Activated T-helper 1 cell treated with anti-CD3 and anti-CD28 coated beads, Interleukin-12 subunit alpha, Interleukin-12 subunit beta, Interleukin-2, Interleukin-4 antibody, amounts not matched to agents 30 ng/mL and 10 ng/mL and 1 ng/mL, durations not matched to agents 14 hours and 24 hours and 36 hours (primary cell): Measurements from ENCODE around the gene SNTB2. TPM values are rescaled to one million over a fixed set of nuclear protein-coding genes. Genes with fewer than 3 reads are reported as not detected.

Experiments
- DNase-seq: peaks from one replicate; pipeline ENCODE4 v3.0.0; 2021; ENCODE audit warnings: low spot score
- H3K27ac Mint-ChIP-seq: one replicate; pipeline ENCODE4 v1.8.0; 2021; ENCODE audit warnings: mild to moderate bottlenecking, mixed read lengths
- H3K27me3 Mint-ChIP-seq: one replicate; pipeline ENCODE4 v1.8.0; 2022; ENCODE audit warnings: mild to moderate bottlenecking, moderate library complexity, mixed read lengths; ENCODE audit not compliant: insufficient read depth
- H3K36me3 Mint-ChIP-seq: one replicate; pipeline ENCODE4 v1.8.0; 2021; ENCODE audit warnings: low read depth, mixed read lengths
- H3K4me1 Mint-ChIP-seq: one replicate; pipeline ENCODE4 v1.8.0; 2021; ENCODE audit warnings: low read depth, mixed read lengths
- H3K4me3 Mint-ChIP-seq: one replicate; pipeline ENCODE4 v1.8.0; 2021; ENCODE audit warnings: mild to moderate bottlenecking, moderate library complexity, mixed read lengths
- H3K9me3 Mint-ChIP-seq: one replicate; pipeline ENCODE4 v1.8.0; 2021; ENCODE audit warnings: mixed read lengths
- intact Hi-C: fragments of 100-400 bp; cut with micrococcal nuclease; formaldehyde crosslinking; loops from one replicate; pipeline ENCODE4 v1.15.1; 2024
- total RNA-seq: library from RNA; stranded (reverse); gene quantifications from 2 replicates; pipeline ENCODE4 v1.2.3, GENCODE V29; 2022

Gene SNTB2
- total RNA-seq, 1 donor from 2014 or later, result 29.4 TPM

DNA sequence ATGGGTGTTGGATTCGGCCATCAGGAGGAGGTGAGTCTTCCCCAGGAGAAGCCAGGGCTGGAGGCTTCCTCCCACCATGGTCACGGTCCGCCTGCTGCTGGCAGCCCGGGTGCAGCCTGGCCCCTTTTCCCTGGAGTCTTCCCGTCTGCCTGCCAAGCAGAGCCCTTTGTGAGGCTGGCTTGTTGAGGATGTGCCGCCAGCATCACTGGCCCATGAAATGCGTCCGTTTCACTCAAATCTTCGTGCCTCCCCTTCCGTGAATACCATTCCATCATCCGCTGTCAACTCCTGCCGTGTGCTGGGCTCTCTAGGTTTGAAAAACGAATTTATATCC is 133.7 kb downstream of the SNTB2 start:
- H3K4me1 Mint-ChIP-seq, result peaks cover 15% of the 10 kb centered on the region
- H3K27ac Mint-ChIP-seq, result no peak overlapping the region
- no peak for DNase-seq
- no peaks in the 10 kb centered on the region for H3K27me3 Mint-ChIP-seq
- peaks cover 42% of the 10 kb centered on the region for H3K36me3 Mint-ChIP-seq
- no peaks in the 10 kb centered on the region for H3K9me3 Mint-ChIP-seq
- intact Hi-C loops, result no loop called here
- H3K4me3 Mint-ChIP-seq, result no peak overlapping the region

GRCh38 chr16:69321080-69321479 is 134.1 kb downstream of the SNTB2 start:
- Mint-ChIP-seq H3K27me3 (no peaks in the 10 kb centered on the region), H3K27ac (no peak overlapping the region), H3K36me3 (peaks cover 42% of the 10 kb centered on the region), H3K4me3 (no peak overlapping the region), H3K4me1 (peaks cover 16% of the 10 kb centered on the region), H3K9me3 (no peaks in the 10 kb centered on the region)
- DNase-seq, result no peak
- intact Hi-C loops, result no loop called here

GRCh38 chr16:69322343-69322742 is 135.4 kb downstream of the SNTB2 start:
- no peak overlapping the region for H3K4me3 Mint-ChIP-seq
- intact Hi-C loops, result no loop called here
- peaks cover 37% of the 10 kb centered on the region for H3K36me3 Mint-ChIP-seq
- no peaks in the 10 kb centered on the region for H3K9me3 Mint-ChIP-seq
- H3K4me1 Mint-ChIP-seq, result peaks cover 25% of the 10 kb centered on the region
- DNase-seq, result no peak
- no peak overlapping the region for H3K27ac Mint-ChIP-seq
- no peaks in the 10 kb centered on the region for H3K27me3 Mint-ChIP-seq

DNA sequence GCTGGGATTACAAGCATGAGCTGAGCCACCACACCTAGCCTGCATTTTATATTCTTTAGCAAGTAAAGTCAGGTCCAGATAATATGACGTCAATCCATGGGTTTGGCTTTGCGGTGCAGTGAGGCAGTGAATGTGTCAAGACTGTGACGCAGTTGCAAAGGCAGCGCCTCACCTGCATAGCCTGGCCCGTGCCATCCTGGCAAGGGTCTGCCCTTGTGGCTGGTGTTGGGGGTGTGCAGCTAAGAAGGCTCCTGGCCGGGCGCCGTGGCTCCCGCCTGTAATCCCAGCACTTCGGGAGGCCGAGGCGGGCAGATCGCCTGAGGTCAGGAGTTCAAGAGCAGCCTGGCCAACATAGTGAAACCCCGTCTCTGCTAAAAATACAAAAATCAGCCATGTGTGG is 136.5 kb downstream of the SNTB2 start:
- peaks cover 41% of the 10 kb centered on the region for H3K36me3 Mint-ChIP-seq

GRCh38 chr16:69324013-69324531 is 137.1 kb downstream of the SNTB2 start:
- DNase-seq, result no peak
- H3K27ac Mint-ChIP-seq, result no peak overlapping the region
- H3K4me1 Mint-ChIP-seq, result peaks cover 38% of the 10 kb centered on the region
- no peak overlapping the region for H3K4me3 Mint-ChIP-seq
- intact Hi-C loops, result no loop called here
- H3K36me3 Mint-ChIP-seq, result peaks cover 43% of the 10 kb centered on the region
- no peaks in the 10 kb centered on the region for H3K9me3 Mint-ChIP-seq
- H3K27me3 Mint-ChIP-seq, result no peaks in the 10 kb centered on the region

More for the DNA sequence above, 136.5 kb downstream of the SNTB2 start:
- peaks cover 32% of the 10 kb centered on the region for H3K4me1 Mint-ChIP-seq
- H3K9me3 Mint-ChIP-seq, result no peaks in the 10 kb centered on the region
- H3K27ac Mint-ChIP-seq, result no peak overlapping the region
- DNase-seq, result no peak
- H3K4me3 Mint-ChIP-seq, result no peak overlapping the region
- H3K27me3 Mint-ChIP-seq, result no peaks in the 10 kb centered on the region
- intact Hi-C loops, result no loop called here

DNA sequence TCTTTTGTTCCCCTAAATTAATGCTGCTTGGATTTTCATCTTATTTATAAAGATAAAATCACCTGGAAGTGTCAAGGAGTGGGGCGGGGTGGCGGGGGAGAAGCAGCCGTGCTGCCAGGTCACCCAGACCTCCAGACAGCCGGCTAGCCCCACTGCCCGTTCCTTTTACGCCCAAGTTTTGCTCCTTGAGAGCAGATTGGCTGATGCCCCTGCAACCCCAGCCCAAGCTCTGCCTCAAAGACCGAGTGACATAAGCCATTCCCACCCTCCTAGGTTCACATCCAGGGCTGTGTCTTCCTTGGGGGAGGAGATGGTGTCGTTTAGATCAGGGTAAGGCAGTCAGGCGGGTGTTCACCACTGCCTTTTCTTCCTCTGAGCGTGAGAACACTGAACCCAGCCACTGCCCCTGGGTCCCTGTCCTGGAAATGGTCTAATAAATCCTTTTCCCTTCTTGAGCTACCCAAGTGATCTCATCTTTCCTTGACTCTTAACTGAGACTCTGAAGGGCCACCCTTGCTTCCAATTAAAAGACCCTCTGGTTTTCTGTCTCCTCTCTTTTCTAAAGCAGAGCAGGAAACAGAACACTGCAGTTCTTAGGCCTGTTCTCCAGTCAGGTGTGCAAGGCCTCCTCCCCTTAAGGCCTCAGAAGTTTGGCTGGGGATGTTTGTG is 137.8 kb downstream of the SNTB2 start:
- no peaks in the 10 kb centered on the region for H3K27me3 Mint-ChIP-seq
- H3K27ac Mint-ChIP-seq, result no peak overlapping the region
- no peaks in the 10 kb centered on the region for H3K9me3 Mint-ChIP-seq
- intact Hi-C loops, result no loop called here
- DNase-seq, result no peak
- no peak overlapping the region for H3K4me3 Mint-ChIP-seq
- peaks cover 37% of the 10 kb centered on the region for H3K36me3 Mint-ChIP-seq
- H3K4me1 Mint-ChIP-seq, result peaks cover 43% of the 10 kb centered on the region

DNA sequence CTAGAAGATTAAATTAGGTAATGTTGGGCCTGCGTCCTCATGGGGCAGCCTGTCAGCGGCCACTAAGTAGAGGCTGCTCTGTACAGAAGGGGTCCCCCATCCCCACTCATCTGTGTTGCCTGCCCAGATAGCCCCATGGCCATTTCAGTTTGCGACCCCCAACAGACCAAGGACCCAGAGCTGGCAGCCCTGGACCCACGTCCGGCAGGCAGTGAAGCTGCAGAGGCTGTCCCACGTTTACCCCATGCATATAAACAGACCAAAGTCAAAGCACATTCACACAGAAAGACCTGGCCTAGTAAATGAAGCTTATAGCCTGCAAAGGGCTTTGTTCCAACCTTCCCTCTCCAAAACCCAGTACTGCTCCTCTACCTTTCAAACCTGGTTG is 138.8 kb downstream of the SNTB2 start:
- intact Hi-C loops, result no loop called here
- H3K27ac Mint-ChIP-seq, result no peak overlapping the region
- peaks cover 43% of the 10 kb centered on the region for H3K4me1 Mint-ChIP-seq
- peak overlapping the region; percentile 39 for H3K4me3 Mint-ChIP-seq
- no peaks in the 10 kb centered on the region for H3K27me3 Mint-ChIP-seq
- DNase-seq, result no peak
- H3K36me3 Mint-ChIP-seq, result peaks cover 36% of the 10 kb centered on the region
- no peaks in the 10 kb centered on the region for H3K9me3 Mint-ChIP-seq

DNA sequence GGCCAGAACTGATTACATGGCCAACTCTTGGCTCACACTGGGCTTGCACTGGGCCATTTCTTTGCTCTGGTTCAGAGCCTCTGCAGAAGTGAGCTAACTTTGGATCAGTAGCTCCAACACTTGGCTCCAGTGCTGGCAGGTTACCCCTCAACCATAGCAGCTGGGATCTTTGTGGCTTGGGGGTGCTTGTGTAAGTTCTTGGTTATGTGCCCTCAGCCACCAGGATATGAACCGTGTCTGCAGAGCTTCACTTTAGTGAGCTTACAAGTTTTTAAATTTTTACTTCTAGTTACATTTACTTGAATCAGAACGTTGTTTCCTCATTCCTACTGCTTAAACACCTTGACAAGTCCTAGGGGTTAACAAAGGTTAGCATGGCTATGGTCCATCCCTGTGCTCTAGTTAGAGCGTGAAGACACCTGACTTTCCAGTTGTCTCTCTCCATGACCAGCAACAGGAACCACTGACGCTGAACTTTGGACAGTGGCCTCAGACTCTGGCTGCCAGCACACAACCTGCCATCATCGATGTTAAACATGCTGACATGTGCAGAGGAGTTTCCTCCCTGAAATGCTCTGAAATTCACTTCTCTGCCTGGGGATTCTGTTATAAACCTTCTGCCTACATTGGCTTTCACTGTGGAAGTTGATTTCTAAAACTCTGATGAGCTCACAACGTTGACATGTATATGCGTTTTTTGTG is 139.4 kb downstream of the SNTB2 start:
- intact Hi-C loops, result no loop called here
- Mint-ChIP-seq H3K9me3 (no peaks in the 10 kb centered on the region), H3K27me3 (no peaks in the 10 kb centered on the region), H3K36me3 (peaks cover 31% of the 10 kb centered on the region), H3K27ac (no peak overlapping the region), H3K4me1 (peaks cover 42% of the 10 kb centered on the region), H3K4me3 (peak overlapping the region; percentile 19)
- DNase-seq, result no peak

DNA sequence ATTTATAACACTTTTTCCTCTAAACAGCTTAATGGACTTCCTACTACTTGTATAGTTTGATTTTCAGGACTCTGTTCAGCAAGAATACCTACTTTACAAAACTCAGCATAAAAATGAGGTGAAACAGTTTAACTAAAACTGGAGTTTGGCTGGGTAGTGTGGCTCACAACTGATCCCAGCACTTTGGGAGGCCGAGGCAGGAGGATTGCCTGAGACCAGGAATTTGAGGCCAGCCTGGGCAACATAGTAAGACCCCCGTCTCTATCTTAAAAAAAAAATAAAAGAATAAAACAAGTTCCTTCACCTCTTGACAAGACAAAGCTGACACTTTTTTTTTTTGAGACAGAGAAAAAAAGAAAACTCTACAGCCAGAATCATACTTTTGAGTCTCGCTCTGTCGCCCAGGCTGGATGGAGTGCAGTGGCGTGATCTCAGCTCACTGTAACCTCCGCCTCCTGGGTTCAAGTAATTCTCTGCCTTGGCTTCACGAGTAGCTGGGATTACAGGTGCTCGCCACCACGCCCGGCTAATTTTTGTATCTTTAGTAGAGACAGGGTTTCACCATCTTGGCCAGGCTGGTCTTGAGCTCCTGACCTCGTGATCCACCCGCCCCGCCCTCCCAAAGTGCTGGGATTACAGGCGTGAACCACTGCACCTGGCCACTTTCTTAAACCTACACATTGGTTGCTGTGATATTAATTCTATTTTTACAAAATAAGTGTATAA is 140.8 kb downstream of the SNTB2 start:
- intact Hi-C loops, result no loop called here
- no peak overlapping the region for H3K27ac Mint-ChIP-seq
- peaks cover 36% of the 10 kb centered on the region for H3K4me1 Mint-ChIP-seq

GRCh38 chr16:69328854-69329316 is 141.9 kb downstream of the SNTB2 start:
- H3K27me3 Mint-ChIP-seq, result no peaks in the 10 kb centered on the region

More for the DNA sequence above, 140.8 kb downstream of the SNTB2 start:
- H3K9me3 Mint-ChIP-seq, result no peaks in the 10 kb centered on the region
- no peak for DNase-seq
- peaks cover 26% of the 10 kb centered on the region for H3K36me3 Mint-ChIP-seq
- no peaks in the 10 kb centered on the region for H3K27me3 Mint-ChIP-seq
- H3K4me3 Mint-ChIP-seq, result peak overlapping the region; percentile 84

DNA sequence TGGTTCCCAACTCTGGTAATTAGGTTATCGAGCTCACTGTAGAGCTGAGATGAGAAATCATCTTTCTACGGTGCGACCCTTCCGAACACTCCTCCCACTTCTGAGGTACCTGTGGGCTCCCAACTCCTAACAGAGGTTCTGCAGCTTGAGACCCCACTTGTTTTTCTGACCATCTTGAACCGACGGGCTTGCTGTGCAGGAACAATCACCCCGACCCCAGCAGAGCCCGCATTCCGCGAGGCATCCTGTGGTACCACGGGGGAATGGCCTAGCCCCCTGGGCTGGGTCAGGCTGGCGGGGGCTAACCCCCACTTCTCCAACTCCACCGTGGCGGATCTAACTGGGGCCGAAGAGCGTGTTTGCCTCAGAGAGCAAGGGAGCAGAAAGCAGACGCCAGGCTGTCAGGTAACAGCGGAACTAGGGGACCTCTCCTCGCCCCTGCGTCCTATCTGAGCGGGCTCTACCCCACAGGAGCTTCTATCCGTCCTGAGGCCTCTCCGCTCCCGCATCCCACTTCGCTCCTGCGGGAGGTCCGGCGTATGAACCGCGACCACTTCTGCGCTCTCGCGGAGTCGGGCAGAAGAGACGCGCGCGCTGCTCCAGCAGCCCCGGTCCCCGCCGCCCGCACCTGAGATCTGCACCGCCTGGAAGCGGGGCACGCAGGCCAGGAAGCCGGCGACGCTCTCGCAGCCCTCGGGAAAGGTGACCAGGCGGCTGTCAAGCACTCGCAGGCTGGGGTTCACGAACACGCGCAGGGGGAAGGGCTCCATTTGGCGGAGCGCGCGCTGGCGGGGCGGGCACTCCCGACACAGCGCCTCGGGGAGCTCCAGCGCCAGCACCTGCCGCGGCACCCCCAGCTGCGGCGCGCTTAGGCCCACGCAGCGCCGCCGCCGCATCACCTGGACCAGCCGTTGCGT is 142.7 kb downstream of the SNTB2 start:
- no peaks in the 10 kb centered on the region for H3K27me3 Mint-ChIP-seq
- peak overlapping the region; percentile 40 for H3K27ac Mint-ChIP-seq
- DNase-seq, result no peak
- H3K4me1 Mint-ChIP-seq, result peaks cover 36% of the 10 kb centered on the region
- H3K36me3 Mint-ChIP-seq, result peaks cover 39% of the 10 kb centered on the region
- intact Hi-C loops, result loop anchor here (1.0 to 10.0 kb wide), 5 partner anchors 10 to 1195 kb away; partner anchors contain the start of genes COG4, COG8, CYB5B and NIP7
- no peaks in the 10 kb centered on the region for H3K9me3 Mint-ChIP-seq
- H3K4me3 Mint-ChIP-seq, result peak overlapping the region; percentile 84

More at GRCh38 chr16:69328854-69329316, 141.9 kb downstream of the SNTB2 start:
- Mint-ChIP-seq H3K36me3 (peaks cover 33% of the 10 kb centered on the region), H3K27ac (no peak overlapping the region), H3K9me3 (no peaks in the 10 kb centered on the region), H3K4me3 (peak overlapping the region; percentile 84), H3K4me1 (peaks cover 36% of the 10 kb centered on the region)
- intact Hi-C loops, result no loop called here
- no peak for DNase-seq
